Skin epidermis (tissue), 12 donors: ENCODE data around the gene HSPB7.
"Not testable (repeated sequence)": the region's sequence is repeated elsewhere in the genome, so short reads cannot be mapped to it uniquely, and the experiment has no call there.

ENCODE experiments used
- H3K27ac ChIP-seq, 21 experiments: fragments of 200-600 bp; sonication (generic) in 11 of 21; one replicate each; pipeline ENCODE4 v1.5.0; 2020; ENCODE audit warnings: mild to moderate bottlenecking in 3 of 21, inconsistent platforms in 2 of 21, moderate library complexity in 2 of 21
- H3K4me3 ChIP-seq, 7 experiments: fragments of 200-600 bp; sonication (generic) in 2 of 7; one replicate each; pipeline ENCODE4 v1.5.0; 2020; ENCODE audit warnings: inconsistent platforms in 2 of 7, mild to moderate bottlenecking in 2 of 7, moderate library complexity in 1 of 7

The HSPB7 gene

DNA sequence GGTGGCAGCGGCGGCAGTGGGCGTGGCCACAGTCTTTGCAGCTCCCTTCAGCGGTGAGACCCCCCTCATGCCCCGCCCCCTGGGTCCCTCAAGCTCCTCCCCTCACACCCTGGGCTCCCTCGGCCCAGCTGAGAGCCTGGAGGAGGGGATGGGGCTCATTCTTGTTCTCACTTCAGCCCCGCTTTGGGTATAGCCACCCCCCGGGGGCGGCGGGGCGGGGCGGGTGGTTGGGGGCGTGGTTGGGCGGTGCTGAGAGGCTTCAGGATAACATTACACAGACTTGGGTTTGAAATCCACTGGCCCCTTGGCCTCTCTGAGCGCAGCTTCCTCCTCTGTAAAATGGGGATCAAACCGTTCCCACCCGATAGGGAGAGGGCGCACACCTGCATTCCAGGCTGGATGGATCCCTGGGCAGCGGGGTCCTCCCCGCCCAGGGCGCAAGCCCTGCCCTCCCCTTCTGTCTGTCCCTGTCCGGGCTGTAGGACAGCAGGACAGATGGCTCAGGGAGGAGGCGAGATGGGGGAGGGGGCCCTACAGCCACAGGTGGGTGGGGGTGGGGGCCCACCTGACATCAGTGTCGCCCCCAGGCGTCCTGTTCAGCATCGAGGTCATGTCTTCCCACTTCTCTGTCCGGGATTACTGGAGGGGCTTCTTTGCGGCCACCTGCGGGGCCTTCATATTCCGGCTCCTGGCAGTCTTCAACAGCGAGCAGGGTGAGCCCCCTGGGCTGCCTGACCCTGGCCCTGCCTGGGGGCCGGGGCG, 9.1 kb upstream of the HSPB7 start:
- H3K27ac ChIP-seq = peak overlapping the region in 1 of 21 experiments; percentile 29
- H3K4me3 ChIP-seq = no peak overlapping the region

DNA sequence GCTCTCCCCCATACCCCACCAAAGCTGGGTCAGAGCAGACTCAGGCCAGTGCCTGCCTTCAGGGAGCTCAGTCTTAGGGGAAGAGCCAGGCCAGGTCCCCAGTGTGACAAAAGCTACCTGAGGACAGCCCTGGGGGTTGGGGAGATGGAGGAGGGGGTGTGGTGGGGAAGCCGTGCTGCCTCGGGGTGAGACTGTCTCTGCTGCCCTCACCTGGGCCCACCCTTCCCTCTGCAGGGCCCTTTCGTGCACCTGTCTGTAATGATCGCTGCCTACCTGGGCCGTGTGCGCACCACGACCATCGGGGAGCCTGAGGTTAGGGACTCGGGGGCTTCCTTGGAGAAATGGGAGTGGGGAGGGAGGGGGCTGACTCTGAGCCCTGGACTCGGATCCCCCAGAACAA, 8.5 kb upstream of the HSPB7 start:
- not testable (repeated sequence) for H3K4me3 ChIP-seq, H3K27ac ChIP-seq

DNA sequence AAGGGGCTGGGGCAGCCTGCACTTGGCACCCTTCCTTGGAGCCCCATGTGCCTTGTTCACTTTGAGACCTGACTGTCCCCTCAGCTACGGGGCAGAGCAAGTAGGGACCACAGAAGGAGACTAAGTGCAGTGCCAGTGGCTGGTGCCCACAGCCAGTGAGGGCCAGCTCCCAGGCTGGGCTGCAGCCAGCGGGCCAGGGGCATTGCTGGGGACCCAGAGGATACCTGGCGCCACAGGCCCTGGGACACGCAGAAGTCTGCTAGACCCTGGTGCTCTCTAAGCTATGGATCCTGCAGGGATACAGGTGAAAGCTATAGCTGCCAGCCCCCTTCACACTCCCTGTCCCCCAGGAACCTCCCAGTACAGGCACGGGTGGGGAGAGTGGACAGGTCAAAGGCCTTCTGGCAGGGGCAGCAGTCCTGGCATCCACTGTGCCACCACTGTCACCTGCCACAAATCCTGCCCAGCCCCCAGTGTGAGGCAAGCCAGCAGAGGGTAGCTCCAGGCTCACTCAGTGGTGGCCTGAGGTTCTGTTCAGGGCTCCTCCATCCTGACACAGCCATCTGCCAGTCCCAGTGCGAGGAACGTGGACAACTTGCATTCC, 5.3 kb upstream of the HSPB7 start:
- Histone ChIP-seq H3K27ac (no peak overlapping the region), H3K4me3 (no peak overlapping the region)

DNA sequence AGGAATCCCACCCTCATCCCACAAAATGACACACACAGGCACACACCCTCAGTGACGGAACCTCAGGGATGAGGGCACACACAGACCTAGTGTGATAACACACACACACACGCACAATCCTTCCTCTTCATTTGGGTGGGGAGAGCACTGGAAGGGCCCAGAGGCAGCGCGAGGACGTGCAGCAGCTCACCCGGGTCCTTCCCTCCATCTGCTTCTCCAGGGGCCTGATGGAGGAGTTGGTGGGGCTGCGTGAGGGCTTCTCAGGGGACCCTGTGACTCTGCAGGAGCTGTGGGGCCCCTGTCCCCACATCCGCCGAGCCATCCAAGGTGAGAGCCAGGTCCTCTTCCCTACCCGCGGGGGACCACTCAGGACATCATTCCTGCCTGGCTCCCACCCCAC, 4.5 kb upstream of the HSPB7 start:
- H3K4me3 ChIP-seq = no peak overlapping the region
- H3K27ac ChIP-seq = no peak overlapping the region

DNA sequence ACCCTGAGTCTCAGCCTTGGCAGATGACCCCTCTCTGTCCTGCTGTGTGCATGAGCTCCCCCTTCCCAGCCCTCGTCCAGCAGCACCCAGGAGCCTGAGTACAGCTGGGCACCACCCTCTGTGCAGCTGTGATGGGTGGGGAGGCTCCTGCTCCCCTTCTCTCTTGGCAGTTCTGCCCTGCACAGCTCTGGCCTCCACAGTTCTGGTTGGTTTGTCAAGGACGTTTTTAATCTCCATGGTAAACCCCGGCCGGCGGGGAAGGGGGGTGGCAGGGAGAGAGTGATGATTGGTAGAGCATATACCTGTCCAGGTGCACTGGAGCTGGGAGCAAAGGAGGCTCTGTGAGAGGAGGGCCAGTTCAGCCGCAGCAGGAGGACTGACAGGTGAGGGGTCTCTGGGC, 3.8 kb upstream of the HSPB7 start, which contains the start of gene CLCNKA:
TSS of gene CLCNKA (plus strand) at position 356 of the 400 bp plus-strand sequence. CDS start 584 bp downstream, outside the sequence.
- Histone ChIP-seq H3K27ac (no peak within 1 kb of the TSS), H3K4me3 (no peak within 1 kb of the TSS)

DNA sequence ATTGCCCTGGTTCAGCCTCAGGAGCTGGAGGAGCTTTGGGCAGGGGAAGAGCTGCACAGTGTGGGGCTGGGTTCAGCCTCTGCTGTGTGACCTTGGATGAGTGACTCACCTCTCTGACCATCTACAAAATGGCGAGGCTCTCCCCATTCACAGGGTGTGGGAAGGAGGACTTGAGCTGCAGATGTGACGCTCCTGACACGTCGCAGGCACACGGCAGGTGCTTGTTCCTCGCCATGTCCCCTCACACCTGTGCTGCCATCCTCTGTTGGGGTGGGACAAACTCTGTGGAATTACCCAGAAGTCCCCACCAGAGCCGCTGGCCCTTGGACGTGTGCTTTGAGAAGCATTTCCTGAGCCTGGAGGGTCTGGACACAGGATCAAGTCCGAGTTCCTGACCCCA, 3.0 kb upstream of the HSPB7 start:
- not testable (repeated sequence) for H3K4me3 ChIP-seq, H3K27ac ChIP-seq

DNA sequence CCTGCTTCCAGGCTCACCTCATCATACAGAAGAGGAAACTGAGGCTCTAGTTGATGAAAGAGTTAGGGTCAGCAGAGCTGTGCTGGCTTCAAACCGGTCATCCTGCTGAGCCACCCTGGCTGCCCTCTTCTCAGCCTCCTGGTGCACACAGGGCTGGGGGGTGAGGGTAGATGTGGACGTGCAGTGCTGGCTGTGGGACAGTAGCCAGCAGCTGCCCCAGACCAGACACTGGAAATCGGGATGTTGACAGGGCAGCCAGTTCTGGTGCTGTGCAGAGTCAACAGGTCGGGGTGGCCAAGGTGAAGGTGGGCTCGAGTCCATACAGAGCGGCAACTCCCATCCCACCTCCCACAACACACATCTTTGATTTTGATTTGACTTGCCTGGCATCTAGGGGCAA, 2.5 kb upstream of the HSPB7 start:
- Histone ChIP-seq H3K27ac (peak overlapping the region in 1 of 21 experiments; percentile 49), H3K4me3 (no peak overlapping the region)

DNA sequence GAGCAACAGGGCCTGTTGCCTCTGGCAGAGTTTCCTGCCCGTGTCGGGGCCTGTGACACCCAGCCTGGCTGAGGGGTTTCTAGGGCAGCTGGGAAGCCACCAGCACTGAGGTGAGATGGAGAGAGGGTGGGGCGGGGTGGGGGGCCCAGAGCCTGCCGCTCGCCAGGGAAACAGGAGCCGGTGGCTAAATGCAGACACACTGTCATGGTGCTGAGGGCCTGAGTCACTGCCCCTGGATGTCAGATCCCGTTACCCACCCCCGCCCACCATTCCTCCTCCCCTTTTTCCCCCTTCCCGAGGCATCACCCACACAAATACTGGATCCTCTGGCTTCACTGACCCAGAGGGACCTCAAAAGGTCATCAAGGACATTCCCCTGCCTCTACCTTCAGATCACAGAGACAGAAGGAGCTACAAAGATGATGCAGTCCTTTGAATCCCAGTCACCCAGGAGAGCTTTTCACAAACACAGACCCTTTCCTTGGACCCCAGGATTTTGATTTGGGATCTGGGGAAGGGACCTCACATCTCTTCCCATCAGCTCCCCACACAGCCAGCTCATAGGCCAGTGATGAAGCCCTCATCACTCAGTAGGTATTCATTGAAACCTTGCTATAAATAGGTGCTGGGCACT, 1.9 kb upstream of the HSPB7 start:
- no peak overlapping the region for H3K4me3 ChIP-seq
- H3K27ac ChIP-seq = peak overlapping the region in 4 of 21 experiments; percentile 72 to 84 (median 81)

DNA sequence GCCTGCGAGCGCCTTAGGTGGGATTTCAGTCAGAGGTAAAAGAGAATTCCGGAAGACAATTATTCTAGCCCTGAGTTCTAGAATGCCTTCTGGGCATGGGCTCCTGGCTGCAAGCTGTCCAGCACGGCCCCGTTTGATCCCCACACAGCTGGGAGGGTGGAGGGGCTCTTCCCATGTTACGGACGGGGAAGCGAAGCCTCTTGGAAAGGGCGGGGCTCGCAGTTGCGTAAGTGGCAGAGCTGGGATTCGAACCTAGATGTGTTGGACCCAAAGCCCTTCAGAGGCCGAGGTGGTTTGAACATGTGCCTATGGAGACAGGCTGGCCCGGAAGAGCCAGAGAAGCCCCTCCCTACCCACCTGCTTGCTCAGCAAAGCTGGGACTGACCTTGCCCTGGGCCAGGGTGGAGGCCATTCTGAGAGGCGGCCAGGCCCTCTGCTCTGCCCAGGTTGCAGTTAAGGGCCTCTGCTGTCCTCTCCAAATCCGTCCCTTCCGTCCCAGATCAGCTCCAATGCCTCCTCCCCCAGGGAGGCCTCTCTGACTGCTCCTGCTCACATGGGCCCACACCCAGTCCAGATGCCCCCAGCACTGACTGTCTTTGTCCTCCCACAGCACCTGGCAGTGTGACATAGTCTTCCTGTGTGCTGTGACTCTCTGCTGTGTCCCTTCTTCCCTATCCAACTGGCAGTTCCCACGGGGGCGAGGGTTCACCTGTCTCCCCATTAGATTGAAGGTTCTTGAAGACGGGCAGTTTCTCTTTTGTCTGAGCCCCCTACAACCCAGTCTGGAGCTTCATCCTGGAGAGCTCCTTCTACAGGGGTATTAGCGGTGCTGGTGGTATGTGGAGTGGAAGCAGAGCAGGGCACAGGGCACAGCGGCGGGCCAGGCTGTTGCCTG, 1.2 kb upstream of the HSPB7 start:
- H3K27ac ChIP-seq = peak overlapping the region in 10 of 21 experiments; percentile 24 to 84 (median 68)
- H3K4me3 ChIP-seq = no peak overlapping the region

DNA sequence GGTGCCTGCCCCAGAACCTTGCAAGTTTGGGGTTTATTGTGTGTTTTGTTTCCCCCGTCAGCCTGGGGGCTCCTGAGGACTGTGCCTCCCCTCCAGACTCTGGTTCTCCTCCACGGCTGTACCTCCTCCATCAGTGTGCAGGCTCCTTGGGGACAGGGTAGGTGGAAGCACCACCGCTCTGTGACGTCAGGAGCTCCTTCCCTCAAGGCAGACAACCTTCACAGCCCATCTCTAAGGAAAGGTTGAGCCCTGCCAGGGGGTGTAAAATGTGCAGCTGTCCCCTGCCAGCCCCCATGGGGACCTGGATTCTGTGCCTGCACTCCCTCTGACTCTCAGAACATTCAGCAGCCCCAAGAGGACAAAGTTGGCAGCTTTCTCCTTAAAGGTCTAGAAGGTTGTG, 465 bp upstream of the HSPB7 start:
- Histone ChIP-seq H3K4me3 (no peak overlapping the region), H3K27ac (peak overlapping the region in 14 of 21 experiments; percentile 3 to 84 (median 60))

DNA sequence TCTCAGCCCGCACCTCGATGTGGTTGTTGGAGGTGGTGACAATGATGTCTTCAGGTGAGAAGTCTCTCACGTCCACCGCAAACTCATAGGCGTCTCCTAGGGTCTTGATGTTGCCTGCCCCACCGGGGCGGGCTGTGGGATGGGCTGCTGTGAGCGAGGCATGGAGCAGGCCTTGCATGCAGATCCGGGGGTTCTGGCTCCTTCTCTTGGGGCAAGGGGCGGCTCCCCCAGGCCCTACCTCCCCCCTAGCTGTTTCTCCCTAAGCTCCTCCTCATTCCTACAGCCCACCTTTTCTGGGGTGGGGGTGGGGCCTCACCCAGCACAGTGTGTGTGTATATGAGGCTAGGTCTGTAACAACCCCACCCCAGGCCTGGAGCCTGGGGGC, 775 bp downstream of the HSPB7 start:
- H3K4me3 ChIP-seq = no peak overlapping the region

DNA sequence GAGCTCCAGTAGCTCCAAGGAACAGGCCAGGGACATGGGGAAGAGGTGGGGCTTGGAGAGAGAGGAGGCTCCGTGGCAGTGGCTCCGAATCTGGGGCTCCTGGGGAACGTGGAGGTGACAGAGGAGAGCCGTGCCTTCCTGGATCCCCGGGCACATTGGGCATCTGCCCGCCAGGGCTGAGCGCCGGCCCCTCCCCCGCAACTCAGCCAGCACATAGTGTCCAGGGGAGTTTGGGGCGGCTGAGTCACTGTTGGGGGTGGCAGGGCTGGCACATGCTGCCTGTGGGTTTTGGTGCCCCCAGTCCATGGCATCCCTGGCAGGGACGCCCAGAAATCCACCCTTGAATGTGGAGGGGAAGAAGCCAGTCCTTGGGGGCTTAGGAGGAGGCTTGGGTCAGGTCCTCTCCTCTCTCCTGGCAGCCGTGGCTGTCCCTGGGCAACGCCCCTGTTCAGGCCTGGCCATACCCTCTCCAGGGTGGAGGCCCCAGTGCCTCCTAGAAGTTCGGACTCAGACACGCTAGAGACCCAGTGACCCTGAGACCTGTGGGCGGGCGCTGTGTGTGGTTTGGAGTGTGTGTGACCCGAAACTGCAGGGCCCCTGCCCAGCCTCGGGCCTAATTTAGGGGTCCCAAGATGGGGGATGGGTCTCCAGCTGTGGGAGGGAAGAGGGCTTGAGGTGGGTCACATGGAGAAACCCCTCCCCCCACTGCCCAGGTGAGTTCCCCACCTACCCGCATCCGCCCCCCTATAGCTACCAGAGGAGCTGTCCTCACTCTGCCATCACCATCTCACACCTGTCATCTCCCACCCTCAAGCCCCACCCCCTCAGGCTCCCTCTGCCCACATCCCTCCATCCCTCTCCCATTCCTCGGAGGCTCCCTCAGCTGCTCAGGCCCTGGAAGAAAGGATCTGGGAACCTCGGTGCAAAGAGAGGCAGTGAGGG, 1.6 kb downstream of the HSPB7 start:
- H3K27ac ChIP-seq = peak overlapping the region in 6 of 21 experiments; percentile 28 to 84 (median 56)
- H3K4me3 ChIP-seq = no peak overlapping the region

More for the DNA sequence above, 775 bp downstream of the HSPB7 start:
- H3K27ac ChIP-seq = peak overlapping the region in 8 of 21 experiments; percentile 2 to 84 (median 68)

DNA sequence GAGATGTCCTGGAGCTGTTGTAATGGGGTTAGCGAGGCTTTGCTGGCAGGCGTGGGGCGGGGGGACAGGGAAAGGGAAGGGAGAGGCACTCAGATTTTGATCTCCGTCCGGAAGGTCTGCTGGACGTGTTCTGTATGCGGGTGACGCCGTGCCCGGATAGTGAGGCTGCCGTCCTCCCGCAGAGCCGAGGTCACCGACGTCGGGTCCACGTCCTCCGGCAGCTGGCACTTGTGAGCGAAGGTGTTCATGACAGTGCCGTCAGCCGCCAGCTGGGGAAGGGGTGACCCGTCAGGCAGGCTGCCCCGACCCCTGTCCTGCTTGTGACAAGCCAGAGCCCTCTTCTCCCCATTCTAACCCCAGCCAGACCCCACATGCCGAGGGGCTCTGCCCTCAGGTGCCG, 2.4 kb downstream of the HSPB7 start:
- no peak overlapping the region for H3K4me3 ChIP-seq
- peak overlapping the region in 6 of 21 experiments; percentile 28 to 84 (median 56) for H3K27ac ChIP-seq

DNA sequence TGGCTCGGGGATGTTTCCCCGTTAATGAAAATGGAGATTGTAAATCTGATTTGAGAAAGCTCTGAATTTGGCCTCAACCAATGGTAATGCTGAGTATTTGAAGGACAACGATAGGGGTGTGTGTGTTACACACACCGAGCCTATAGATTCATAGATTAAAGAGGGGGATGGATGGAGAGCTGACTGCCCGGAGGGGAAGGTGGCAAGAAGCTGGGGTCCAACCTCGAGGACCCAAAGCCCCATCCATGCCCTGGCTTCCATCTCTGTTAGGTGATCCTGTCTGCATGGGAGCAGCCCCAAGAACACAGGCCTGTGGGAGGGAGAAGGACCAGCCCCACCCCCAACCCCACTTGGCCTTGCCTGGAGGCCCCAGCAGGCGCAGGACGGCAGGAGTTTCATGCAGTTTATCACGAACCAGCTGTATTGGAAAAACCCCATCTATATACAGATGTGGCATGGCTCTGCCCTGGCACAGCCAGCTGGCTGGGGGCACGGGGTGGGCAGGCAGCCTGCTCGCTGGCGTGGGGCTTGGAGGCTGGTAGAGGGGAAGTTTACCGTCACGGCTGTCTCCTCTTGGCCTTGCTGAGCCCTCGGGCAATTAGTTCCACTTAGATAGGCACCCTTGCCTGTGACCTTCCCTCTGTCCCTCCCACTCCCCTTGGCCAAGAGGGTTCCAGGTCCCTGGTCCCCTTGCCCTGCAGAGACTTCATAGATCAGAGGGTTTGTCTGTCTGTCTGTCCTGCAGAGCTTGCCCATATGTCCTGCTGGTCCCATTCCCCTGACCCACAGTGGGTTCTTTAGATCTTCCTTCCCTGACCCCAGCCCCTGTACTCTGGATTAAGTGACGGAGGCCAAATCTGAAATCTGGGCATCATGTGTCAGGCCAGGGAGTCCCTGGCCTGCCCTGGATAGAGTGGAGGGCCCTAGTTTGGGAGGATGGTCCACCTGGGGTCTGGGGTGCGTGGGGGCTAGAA, 3.0 kb downstream of the HSPB7 start:
- Histone ChIP-seq H3K27ac (peak overlapping the region in 5 of 21 experiments; percentile 28 to 79 (median 35)), H3K4me3 (no peak overlapping the region)

DNA sequence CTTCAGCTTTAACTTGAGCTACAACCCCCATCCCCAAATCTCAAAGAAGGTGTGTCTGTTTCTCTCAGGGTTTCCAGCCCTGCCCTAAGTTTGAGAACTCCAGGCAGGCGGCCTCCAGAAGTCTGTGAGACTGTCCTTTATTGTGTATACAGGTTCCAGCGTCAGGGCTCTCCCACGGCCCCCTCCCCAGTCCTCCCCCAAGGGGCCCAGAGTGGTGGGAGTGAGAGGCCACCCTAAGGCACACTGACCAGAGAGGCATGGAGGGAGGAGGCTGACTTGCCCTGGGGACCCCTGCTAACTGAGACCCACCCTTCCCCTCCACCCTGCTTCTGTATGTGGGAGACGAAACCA, 4.0 kb downstream of the HSPB7 start:
- Histone ChIP-seq H3K27ac (peak overlapping the region in 6 of 21 experiments; percentile 14 to 79 (median 30)), H3K4me3 (no peak overlapping the region)

DNA sequence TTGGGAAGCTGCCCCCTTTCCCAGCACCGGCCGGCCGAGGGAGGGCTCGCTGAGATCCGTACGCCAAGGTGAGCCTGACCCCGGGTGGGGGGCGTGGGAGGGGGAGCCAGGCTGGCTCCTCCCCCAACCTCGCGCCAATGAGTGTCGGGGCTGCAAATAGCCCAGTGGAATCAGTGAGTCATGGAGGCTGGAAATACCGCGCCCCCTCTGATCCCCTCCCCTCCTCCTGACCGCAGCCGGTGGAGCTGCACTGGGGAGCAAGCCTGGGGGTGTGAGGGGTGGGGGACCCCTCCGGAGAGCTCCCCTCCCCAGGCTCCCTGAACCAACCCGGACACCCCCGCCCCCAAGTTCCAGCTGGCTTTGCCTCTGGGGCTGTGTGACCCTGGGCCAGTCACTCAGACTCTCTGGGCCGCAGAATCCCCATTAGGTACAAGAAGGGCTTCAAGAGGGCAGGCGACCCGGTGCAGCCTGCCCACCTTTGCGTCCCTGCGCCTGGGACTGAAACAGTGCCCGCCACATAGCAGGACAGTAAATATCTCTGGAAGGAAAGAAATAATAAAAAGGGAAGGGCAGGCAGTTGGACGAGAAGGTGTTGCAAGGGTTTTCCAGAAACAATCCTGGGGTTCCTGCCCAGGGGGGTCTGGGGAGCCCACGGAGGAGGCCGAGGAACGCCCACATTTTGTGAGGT, 4.5 kb downstream of the HSPB7 start:
- peak overlapping the region; percentile 20 to 46 (median 31) for H3K4me3 ChIP-seq

More for the DNA sequence above, 4.5 kb downstream of the HSPB7 start:
- peak overlapping the region in 18 of 21 experiments; percentile 1 to 79 (median 42) for H3K27ac ChIP-seq
